ENCODE data around the gene SGCG.
"Not testable (repeated sequence)": the region's sequence is repeated elsewhere in the genome, so short reads cannot be mapped to it uniquely, and the experiment has no call there.

Gene SGCG

GRCh38 chr13:23205807-23206206 lies 25.0 kb downstream of the SGCG start:
- no peak for DNase-seq (ENCODE audit: low spot score)

DNA sequence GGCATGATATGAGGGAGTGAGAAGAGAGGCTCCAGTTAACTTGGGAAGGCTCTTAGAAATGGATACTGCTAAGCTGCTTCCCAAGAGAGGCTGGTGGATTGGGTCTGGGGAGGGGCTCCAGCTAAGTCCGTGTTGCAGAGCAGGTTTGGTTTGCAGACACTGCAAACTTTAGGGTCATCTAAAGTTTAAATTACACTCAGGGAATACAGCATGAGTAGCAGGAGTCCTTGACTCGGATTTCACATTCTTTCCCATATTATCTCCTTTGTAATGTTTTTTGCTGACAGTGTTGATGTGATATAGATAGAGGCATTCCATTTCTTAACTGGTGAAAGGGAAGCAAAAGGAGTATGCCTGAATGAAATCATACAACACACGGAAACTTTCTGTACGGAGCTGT lies 31.9 kb downstream of the SGCG start:
- DNase-seq (ENCODE audit: low spot score): no peak

- DNase-seq (ENCODE audit: low spot score): no peak
These were observed 50.5 kb downstream of the SGCG start for GRCh38 chr13:23231241-23231640.

DNA sequence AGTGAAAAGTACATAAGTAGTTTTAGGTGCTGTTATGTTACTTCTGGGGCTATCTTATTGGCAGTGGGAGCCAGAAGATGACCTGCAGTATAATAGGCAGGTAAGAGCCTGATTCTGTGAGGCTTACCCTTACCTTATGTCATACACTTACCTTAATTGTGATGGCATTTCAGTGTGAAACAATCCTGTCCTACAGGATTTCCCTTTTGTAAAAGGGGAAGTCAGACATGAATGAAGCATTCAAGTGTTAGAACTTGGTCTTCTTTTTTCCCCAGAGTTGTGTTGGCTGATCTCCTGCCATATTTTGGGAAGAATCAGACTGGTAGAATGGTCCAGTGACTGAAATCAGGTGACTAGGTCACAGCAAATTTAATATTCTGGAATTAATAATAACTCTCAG lies 55.2 kb downstream of the SGCG start:
- DNase-seq (ENCODE audit: low spot score): no peak

GRCh38 chr13:23243066-23243465 lies 62.3 kb downstream of the SGCG start:
- no peak for DNase-seq (ENCODE audit: low spot score)

GRCh38 chr13:23248410-23248809 lies 67.6 kb downstream of the SGCG start:
- DNase-seq (ENCODE audit: low spot score): not testable (repeated sequence)

DNA sequence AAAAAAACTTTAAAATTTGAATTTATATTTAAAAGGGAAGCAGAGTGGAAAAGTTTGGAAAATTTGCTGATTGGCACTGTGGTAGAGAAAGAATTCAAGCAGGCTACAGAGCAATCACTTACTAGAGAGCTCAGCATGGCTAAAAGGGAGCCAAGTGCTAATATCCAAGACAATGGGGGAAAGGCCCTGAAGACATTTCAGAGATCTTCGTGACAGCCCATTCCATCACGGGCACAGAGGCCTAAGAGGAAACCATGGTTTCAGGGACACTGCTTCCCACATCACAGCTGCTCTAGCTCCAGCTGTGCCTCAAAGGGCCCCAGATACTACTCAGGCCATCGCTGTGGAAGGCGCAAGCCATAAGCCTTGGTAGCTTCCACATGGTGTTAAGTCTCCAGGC lies 73.7 kb downstream of the SGCG start:
- DNase-seq (ENCODE audit: low spot score): no peak

DNA sequence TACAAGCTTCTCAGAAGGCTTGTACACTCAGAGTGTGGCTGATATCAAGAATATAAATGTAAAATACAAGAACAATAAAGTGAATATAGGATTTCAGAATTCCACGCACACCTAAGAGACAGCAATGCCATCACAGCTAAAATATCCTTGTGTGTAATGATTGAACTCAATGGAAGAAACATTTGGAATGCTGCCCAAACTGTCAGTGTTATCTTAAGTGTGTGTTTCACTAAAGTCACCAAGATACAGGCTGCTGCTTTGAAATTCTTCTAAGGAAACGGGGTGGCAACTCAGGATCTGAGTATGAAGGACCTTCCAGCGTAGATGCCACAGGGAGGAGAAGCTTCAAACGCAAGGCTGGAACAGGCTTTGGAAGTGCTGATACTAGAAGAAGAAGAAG lies 86.8 kb downstream of the SGCG start:
- DNase-seq (ENCODE audit: low spot score): no peak

- DNase-seq (ENCODE audit: low spot score): no peak
These were observed 87.7 kb downstream of the SGCG start for GRCh38 chr13:23268441-23268840.

DNA sequence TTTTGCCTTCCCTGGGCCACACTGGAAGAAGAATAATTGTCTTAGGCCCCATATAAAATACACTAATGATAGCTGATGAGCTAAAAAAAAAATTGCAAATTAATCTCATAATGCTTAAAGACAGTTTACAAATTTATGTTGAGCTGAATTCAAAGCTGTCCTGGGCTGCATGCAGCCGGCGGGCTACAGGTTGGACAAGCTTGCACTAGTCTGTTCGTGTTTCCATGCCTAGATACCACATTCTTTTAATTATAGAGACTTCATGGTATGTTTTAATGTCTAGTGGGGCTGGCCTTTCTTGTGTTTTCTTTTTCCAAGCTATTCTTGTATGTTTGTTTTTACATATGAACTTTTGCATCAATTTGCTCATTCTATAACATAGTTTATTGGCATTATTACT lies 90.6 kb downstream of the SGCG start:
- no peak for DNase-seq (ENCODE audit: low spot score)

GRCh38 chr13:23273498-23273897 lies 92.7 kb downstream of the SGCG start:
- DNase-seq (ENCODE audit: low spot score): no peak

DNA sequence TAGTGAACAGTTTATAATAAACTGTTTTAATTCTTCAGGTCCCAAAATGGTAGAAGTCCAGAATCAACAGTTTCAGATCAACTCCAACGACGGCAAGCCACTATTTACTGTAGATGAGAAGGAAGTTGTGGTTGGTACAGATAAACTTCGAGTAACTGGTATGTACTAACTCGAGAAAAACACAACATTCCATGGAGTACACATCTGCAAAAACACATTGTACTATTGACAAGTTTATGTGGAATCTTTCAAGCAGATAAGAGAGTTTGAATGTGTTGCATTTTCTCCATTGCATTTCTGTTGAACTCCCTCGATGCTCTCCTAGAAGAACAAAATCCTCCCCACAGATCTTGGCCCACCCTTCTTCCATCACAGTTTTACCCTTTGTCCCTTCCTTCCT lies 98.5 kb downstream of the SGCG start:
- DNase-seq (ENCODE audit: low spot score): no peak

GRCh38 chr13:23288564-23288963 lies 107.8 kb downstream of the SGCG start:
- DNase-seq (ENCODE audit: low spot score): no peak

DNA sequence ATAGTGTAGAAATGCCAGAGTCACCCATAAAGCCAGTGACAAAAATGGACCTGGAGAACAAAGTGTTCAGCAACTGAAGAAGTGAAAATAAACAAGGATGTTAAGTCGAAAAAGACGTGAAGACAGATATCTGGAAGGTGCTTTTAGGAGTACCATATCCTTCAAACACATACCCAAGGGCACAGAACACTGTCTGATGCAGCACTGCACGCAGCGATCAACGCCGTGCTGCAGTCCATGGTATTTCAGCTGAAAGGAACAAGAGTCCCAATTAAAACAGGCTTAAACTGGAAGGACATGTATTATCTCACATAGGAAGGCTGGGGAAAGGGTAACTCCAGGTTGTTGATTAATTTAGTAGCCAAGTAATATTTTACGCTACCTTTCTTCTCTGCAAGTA lies 108.2 kb downstream of the SGCG start:
- DNase-seq (ENCODE audit: low spot score): no peak

GRCh38 chr13:23289917-23290357 lies 109.2 kb downstream of the SGCG start:
- DNase-seq (ENCODE audit: low spot score): peak; percentile 14

DNA sequence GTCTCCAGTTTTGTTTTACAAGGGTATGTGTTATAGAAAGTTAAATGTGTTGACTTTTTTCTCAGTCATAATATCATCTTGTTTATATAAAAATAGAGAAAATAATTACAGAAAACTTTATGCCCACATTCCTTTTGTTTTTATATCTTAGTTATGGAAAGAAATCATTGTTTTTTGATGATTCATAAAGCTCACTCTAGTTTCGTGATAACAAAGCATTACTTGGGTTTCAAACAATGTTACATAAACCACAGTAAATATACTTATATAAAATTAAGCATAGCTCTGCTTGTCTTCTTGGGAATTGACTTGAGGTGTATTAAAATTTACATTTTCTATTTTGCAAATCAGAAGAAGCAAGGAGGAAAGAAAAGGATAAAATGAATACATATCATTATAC lies 111.8 kb downstream of the SGCG start:
- DNase-seq (ENCODE audit: low spot score): no peak

DNA sequence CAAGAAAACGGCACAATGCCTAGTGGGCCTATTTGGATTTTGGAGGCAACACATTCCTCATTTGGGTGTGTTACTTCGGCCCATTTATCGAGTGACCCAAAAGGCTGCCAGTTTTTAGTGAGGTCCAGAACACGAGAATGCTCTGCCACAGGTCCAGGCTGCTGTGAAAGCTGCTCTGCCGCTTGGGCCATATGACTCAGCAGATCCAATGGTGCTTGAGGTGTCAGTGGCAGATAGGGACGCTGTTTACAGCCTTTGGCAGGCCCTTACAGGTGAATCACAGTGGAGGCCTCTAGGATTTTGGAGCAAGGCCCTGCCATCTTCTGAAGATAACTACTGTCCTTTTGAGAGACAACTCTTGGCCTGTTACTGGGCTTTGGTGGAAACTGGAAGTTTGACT lies 134.1 kb downstream of the SGCG start:
- DNase-seq (ENCODE audit: low spot score): not testable (repeated sequence)

- no peak for DNase-seq (ENCODE audit: low spot score)
These were observed 139.1 kb downstream of the SGCG start for GRCh38 chr13:23319883-23320224.

DNA sequence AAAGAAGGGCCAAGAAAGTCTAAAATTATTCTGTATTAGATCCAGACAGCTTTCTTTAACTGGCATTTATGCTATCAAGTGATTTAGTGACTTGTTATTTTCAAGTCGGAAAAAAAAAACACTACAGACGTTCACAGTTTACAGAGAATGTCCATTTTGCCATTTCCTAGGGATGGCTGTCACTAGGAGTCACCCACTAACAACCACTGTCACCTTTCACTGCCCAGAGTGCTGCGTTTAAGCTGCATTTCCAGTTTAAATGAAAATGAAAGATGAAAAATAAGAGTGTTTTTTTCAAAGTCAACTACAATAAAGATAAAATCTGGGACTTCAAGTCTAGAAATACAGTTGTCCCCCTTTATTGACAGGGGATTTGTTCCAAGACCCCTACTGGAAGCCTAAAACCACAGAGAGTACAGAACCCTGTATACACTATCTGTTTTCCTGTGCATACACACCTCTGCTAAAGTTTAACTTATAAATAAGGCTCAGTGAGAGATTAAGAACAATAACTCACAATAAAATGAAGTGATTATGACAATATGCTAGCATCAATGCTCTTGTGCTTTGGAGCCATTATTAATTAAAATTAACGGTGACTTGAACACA lies 140.3 kb downstream of the SGCG start:
- no peak for DNase-seq (ENCODE audit: low spot score)

GRCh38 chr13:23321535-23322241 lies 140.9 kb downstream of the SGCG start:
- DNase-seq (ENCODE audit: low spot score): no peak

DNA sequence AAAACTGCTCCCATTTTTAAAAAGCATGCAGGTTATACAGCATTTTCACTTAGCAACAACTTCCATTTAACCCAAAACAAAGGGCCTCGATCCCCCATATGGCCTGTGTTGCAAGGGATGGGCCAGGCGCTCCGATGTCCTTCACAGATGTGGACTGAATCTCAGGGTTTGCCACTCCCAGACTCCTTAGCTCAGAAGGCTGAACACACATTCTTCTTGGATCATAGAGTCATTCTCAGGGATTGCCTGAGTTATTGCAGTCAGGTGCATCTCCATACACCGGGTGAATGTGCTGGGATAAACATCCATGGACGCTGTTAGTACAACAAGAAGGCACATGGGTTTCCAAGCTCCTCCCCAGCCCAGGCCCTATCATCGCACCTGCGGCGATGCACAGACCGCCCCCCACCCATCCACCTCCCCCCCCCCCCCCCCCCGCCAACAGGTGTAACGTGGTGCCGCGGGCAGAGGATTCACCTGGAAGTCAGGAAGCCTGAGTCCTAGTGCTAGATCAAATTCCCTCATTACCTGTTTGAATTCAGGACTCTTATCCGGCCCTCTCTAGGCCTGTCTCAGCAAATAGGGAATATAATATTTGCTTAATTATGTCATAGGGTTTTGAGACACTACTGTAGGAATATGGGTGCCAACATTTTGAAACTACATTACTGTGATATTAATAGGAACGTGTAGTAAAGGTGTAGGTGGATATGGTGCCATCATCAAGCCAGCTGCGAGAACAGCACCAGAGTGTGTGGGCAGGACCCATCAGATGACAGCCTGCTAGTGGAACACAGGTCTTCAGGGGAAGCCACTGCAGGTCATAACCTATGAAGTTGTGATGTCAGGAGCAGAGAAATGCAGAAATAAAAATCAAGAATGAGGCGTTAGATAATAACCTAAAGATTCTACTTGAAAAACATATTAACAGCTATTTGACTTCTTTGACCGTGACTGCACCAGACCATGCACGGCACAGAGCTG lies 141.9 kb downstream of the SGCG start:
- no peak for DNase-seq (ENCODE audit: low spot score)

DNA sequence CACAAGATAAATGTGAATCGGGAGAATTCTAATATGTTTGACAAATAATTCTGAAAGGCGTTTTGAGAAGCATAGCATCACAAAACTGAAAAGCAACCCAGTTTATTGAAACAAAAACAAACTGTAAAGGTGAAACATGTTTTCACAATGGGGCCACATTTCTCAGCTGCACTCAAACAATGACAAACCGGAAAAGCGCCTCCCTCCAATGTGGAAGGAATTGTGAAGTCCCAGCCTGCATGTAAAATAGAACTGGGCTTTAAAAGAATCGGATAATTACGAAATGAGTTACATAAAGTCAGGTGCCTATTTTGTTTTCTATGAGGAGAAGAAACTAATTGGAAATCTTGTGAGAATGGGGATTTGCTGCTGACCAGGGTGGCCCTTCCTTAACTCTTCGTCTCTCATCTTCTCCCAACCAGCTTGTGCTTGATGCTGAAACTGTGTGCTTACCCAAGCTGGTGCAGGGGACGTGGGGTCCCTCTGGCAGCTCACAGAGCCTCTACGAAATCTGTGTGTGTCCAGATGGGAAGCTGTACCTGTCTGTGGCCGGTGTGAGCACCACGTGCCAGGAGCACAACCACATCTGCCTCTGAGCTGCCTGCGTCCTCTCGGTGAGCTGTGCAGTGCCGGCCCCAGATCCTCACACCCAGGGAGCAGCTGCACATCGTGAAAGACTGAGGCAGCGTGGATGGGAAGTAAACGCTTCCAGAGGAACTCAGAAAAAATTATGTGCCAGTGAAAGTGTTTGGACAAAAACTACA lies 143.3 kb downstream of the SGCG start:
- no peak for DNase-seq (ENCODE audit: low spot score)
